B cell (primary cell): Measurements from ENCODE around the gene MAP3K12. TPM values are rescaled to one million over a fixed set of nuclear protein-coding genes. Genes with fewer than 3 reads are reported as not detected.

ENCODE experiments used
- ATAC-seq: fragments of 200-7000 bp; cut with Tn5 transposase; one replicate; pipeline ENCODE4 v1.10.0; 2021; ENCODE audit warnings: low read depth, mild to moderate bottlenecking, moderate number of reproducible peaks, moderate library complexity
- CTCF ChIA-PET: fragments of 350-600 bp; sonication (Branson Sonifier 250); formaldehyde crosslinking; loops from one replicate; lab custom pipeline; 2021; ENCODE audit warnings: antibody characterized with exemption, inconsistent platforms; lab: Charles Lee
- POLR2A ChIA-PET: fragments of 350-600 bp; sonication (Branson Sonifier 250); formaldehyde crosslinking; loops from one replicate; lab custom pipeline; 2021; ENCODE audit warnings: antibody characterized with exemption; lab: Charles Lee
- DNase-seq: peaks from one replicate; pipeline ENCODE4 v3.0.0; 2013
- H2AFZ ChIP-seq: 2 replicates; pipeline ENCODE4 v1.6.1; 2012; ENCODE audit warnings: mild to moderate bottlenecking, low read depth, low read length; ENCODE audit not compliant: insufficient read depth, poor library complexity, severe bottlenecking
- H3K27ac ChIP-seq, 2 donors: 1 replicate in 1 of 2; 2 replicates in 1 of 2; pipeline ENCODE4 v1.5.1; 2012 to 2013; ENCODE audit warnings: low read length in 2 of 2, mild to moderate bottlenecking in 2 of 2, moderate library complexity in 1 of 2
- H3K27me3 ChIP-seq, 4 experiments: fragments of 200-600 bp in 1 of 4; sonication (generic) in 1 of 4; replicated peaks in 1 of 4; 1 replicate in 2 of 4; 2 replicates in 2 of 4; pipeline versions ENCODE4 v1.6.1 to v1.7.0; 2013 to 2016; ENCODE audit warnings: low read length in 3 of 4, mild to moderate bottlenecking in 2 of 4, mixed read lengths in 1 of 4, moderate library complexity in 1 of 4; ENCODE audit not compliant: insufficient read depth in 4 of 4, control insufficient read depth in 3 of 4; ENCODE audit errors: control extremely low read depth in 1 of 4
- H3K36me3 ChIP-seq, 2 experiments: replicated peaks in 1 of 2; 1 replicate in 1 of 2; 2 replicates in 1 of 2; pipeline versions ENCODE4 v1.6.1 to v1.7.1; 2013; ENCODE audit warnings: low read length in 1 of 2; ENCODE audit not compliant: insufficient read depth in 2 of 2, control insufficient read depth in 1 of 2; ENCODE audit errors: control extremely low read depth in 1 of 2, extremely low read depth in 1 of 2
- H3K4me1 ChIP-seq, 2 donors: fragments of 200-600 bp in 1 of 2; sonication (generic) in 1 of 2; 1 replicate in 1 of 2; 2 replicates in 1 of 2; pipeline versions ENCODE4 v1.5.1 to v1.6.1; 2013 to 2017; ENCODE audit warnings: low read length in 2 of 2; ENCODE audit not compliant: control insufficient read depth in 2 of 2, insufficient read depth in 2 of 2
- H3K4me2 ChIP-seq: replicated peaks from 2 replicates; pipeline ENCODE3; 2012; ENCODE audit warnings: mild to moderate bottlenecking, low read depth, low read length; ENCODE audit not compliant: poor library complexity, severe bottlenecking
- H3K4me3 ChIP-seq, 5 experiments: fragments of 200-600 bp in 1 of 5; sonication (generic) in 1 of 5; 1 replicate in 3 of 5; 2 replicates in 2 of 5; pipeline versions ENCODE4 v1.5.1 to v1.7.0; 2011 to 2016; ENCODE audit warnings: low read length in 4 of 5, mild to moderate bottlenecking in 4 of 5, low read depth in 2 of 5, control low read depth in 1 of 5, moderate library complexity in 1 of 5; ENCODE audit not compliant: insufficient read depth in 1 of 5; ENCODE audit errors: control extremely low read depth in 1 of 5, extremely low read depth in 1 of 5
- H3K79me2 ChIP-seq: fragments of 200-600 bp; sonication (generic); one replicate; pipeline ENCODE4 v1.6.0; 2016; ENCODE audit warnings: low read length; ENCODE audit not compliant: control insufficient read depth, insufficient read depth
- H3K9ac ChIP-seq: fragments of 200-600 bp; sonication (generic); 2 replicates; pipeline ENCODE4 v1.6.1; 2017; ENCODE audit warnings: mild to moderate bottlenecking, low read length, moderate library complexity
- H3K9me3 ChIP-seq, 3 donors: one replicate each; pipeline versions ENCODE4 v1.6.1 to v1.7.1; 2013; ENCODE audit warnings: low read length in 2 of 3; ENCODE audit not compliant: control insufficient read depth in 2 of 3, insufficient read depth in 1 of 3; ENCODE audit errors: control extremely low read depth in 1 of 3
- H4K20me1 ChIP-seq: 2 replicates; pipeline ENCODE4 v1.6.0; 2012; ENCODE audit warnings: mild to moderate bottlenecking, low read length; ENCODE audit not compliant: insufficient read depth, control insufficient read depth, poor library complexity, severe bottlenecking
- H3K27ac Mint-ChIP-seq: one replicate; pipeline ENCODE4 v1.8.0; 2021; ENCODE audit warnings: mixed read lengths
- H3K27me3 Mint-ChIP-seq: one replicate; pipeline ENCODE4 v1.8.0; 2021; ENCODE audit warnings: mixed read lengths
- H3K4me1 Mint-ChIP-seq: one replicate; pipeline ENCODE4 v1.8.0; 2021; ENCODE audit warnings: mixed read lengths
- H3K4me3 Mint-ChIP-seq: one replicate; pipeline ENCODE4 v1.8.0; 2021; ENCODE audit warnings: mixed read lengths
- H3K9me3 Mint-ChIP-seq: one replicate; pipeline ENCODE4 v1.8.0; 2022; ENCODE audit warnings: mixed read lengths; ENCODE audit not compliant: insufficient read depth
- EZH2 ChIP-seq: IDR thresholded peaks from 2 replicates; pipeline ENCODE4 v1.6.1; 2012; ENCODE audit warnings: borderline replicate concordance, low read depth, mild to moderate bottlenecking, moderate library complexity, low read length; ENCODE audit not compliant: insufficient read depth, poor library complexity, severe bottlenecking
- WGBS: methylation state at CpG from one replicate; pipeline ENCODE4 v1.1.5; 2013; ENCODE audit warnings: missing lambda C conversion rate; ENCODE audit not compliant: insufficient coverage; 5-methylcytosine and 5-hydroxymethylcytosine counted together
- intact Hi-C: fragments of 100-400 bp; cut with micrococcal nuclease; formaldehyde crosslinking; loops from one replicate; pipeline ENCODE4 v1.10.0; 2022
- polyA plus RNA-seq: library from polyadenylated mRNA; depleted of rRNA; stranded (reverse); fragments of >200 nt; gene quantifications from 2 replicates; pipeline ENCODE4 v1.2.3, GENCODE V29; 2012
- total RNA-seq, 2 donors: library from RNA; stranded (reverse); fragments of 120-200 nt in 1 of 2; gene quantifications; 1 replicate in 1 of 2; 2 replicates in 1 of 2; pipeline versions ENCODE4 v1.2.3 to v1.2.4, GENCODE V29; 2013 to 2022
- TF ChIP-seq, protein P1 (sequence below): fragments of 200-600 bp; IDR thresholded peaks from one replicate; pipeline ENCODE4 v1.8.0; 2022; ENCODE audit warnings: antibody characterized with exemption, mild to moderate bottlenecking

The MAP3K12 gene
- total and polyA plus RNA-seq, 2 donors (not counting 1 experiment from before 2014, with no cell fraction given): 15.0 to 17.0 TPM

DNA sequence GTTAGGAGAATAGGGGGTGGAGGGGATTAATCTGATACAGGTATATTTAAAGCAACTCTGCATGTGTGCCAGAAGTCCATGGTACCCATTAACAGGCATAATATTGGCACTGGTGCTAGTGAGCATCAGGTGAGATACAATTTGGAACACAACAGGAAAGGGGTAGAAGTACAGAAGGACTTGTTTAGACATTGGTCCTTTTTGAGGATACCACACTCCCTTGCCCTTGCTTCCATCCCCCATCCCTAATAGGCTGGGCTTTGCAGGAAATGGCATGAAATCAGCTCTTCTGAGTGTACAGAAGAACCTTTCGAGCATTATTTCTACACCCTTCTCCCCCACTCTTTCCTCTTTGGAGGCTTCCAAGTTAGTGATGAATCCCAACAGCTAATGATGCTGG, 31.0 kb downstream of the MAP3K12 start:
- H3K9me3 ChIP-seq: no peaks in the 10 kb centered on the region
- no peak overlapping the region for H3K27ac ChIP-seq
- H3K79me2 ChIP-seq: peaks cover 73% of the 10 kb centered on the region
- ATAC-seq (no peak), DNase-seq (no peak)
- POLR2A ChIA-PET: interaction anchor here (0.6 to 0.7 kb wide), 3 partner anchors 20 to 202 kb away, joined by 3 read pairs; no protein-coding TSS in a partner anchor
- H3K4me3 Mint-ChIP-seq: no peak overlapping the region
- no peak overlapping the region for H3K4me2 ChIP-seq
- H3K4me1 Mint-ChIP-seq: peaks cover 4% of the 10 kb centered on the region
- no peak overlapping the region for H3K27ac Mint-ChIP-seq
- H2AFZ ChIP-seq: no peak overlapping the region
- H3K27me3 ChIP-seq: no peaks in the 10 kb centered on the region
- CTCF ChIA-PET: interaction anchor here (0.6 to 1.1 kb wide), 2 partner anchors 10 to 115 kb away, joined by 3 to 4 read pairs; no protein-coding TSS in a partner anchor
- WGBS: no CpG with 5 or more reads among the region's 1 CpG
- H3K27me3 Mint-ChIP-seq: no peaks in the 10 kb centered on the region
- intact Hi-C loops: no loop called here
- H3K4me3 ChIP-seq: no peak overlapping the region
- H4K20me1 ChIP-seq: peaks cover 87% of the 10 kb centered on the region
- TF ChIP-seq, protein P1, sequence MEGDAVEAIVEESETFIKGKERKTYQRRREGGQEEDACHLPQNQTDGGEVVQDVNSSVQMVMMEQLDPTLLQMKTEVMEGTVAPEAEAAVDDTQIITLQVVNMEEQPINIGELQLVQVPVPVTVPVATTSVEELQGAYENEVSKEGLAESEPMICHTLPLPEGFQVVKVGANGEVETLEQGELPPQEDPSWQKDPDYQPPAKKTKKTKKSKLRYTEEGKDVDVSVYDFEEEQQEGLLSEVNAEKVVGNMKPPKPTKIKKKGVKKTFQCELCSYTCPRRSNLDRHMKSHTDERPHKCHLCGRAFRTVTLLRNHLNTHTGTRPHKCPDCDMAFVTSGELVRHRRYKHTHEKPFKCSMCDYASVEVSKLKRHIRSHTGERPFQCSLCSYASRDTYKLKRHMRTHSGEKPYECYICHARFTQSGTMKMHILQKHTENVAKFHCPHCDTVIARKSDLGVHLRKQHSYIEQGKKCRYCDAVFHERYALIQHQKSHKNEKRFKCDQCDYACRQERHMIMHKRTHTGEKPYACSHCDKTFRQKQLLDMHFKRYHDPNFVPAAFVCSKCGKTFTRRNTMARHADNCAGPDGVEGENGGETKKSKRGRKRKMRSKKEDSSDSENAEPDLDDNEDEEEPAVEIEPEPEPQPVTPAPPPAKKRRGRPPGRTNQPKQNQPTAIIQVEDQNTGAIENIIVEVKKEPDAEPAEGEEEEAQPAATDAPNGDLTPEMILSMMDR: no peak
- TF ChIP-seq EZH2: no peak
- no peaks in the 10 kb centered on the region for H3K4me1 ChIP-seq
- peaks cover 22 to 96% of the 10 kb centered on the region in 2 experiments for H3K36me3 ChIP-seq
- H3K9me3 Mint-ChIP-seq: no peaks in the 10 kb centered on the region
- H3K9ac ChIP-seq: no peak overlapping the region

DNA sequence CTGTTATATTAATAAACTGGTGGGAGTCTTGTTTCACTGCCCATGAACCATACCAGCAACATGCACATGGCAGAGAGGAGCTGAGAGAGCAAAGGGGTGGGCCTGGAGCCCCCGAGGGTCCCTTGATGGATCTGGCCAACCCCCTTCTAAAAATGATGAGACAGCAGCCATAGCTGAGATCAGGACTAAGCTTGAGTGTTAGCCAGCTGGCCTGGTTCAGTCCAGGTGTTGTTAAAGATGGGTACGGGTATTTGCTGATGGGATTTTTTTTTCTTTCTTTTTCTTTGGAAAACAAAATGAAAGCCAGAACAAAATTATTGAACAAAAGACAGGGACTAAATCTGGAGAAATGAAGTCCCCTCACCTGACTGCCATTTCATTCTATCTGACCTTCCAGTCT, 31.4 kb downstream of the MAP3K12 start:
- peaks cover 74% of the 10 kb centered on the region for H3K79me2 ChIP-seq
- no peak overlapping the region for H3K4me2 ChIP-seq
- H3K4me1 Mint-ChIP-seq: peaks cover 4% of the 10 kb centered on the region
- H2AFZ ChIP-seq: no peak overlapping the region
- WGBS: 100% methylated on average over 1 of the region's 2 CpGs
- TF ChIP-seq, protein P1: no peak
- no peak for TF ChIP-seq EZH2
- ATAC-seq (no peak), DNase-seq (no peak)
- ChIA-PET CTCF (interaction anchor here (0.6 to 1.1 kb wide), 2 partner anchors 10 to 115 kb away, joined by 3 to 4 read pairs; no protein-coding TSS in a partner anchor), POLR2A (interaction anchor here (0.6 to 0.7 kb wide), 3 partner anchors 21 to 202 kb away, joined by 3 read pairs; no protein-coding TSS in a partner anchor)
- no peaks in the 10 kb centered on the region for H3K27me3 Mint-ChIP-seq
- H3K27me3 ChIP-seq: no peaks in the 10 kb centered on the region
- intact Hi-C loops: no loop called here
- no peak overlapping the region for H3K27ac ChIP-seq
- no peaks in the 10 kb centered on the region for H3K9me3 ChIP-seq
- no peaks in the 10 kb centered on the region for H3K9me3 Mint-ChIP-seq
- H3K4me3 ChIP-seq: no peak overlapping the region
- no peak overlapping the region for H3K4me3 Mint-ChIP-seq
- peaks cover 87% of the 10 kb centered on the region for H4K20me1 ChIP-seq
- H3K36me3 ChIP-seq: peaks cover 22 to 99% of the 10 kb centered on the region in 2 experiments
- no peaks in the 10 kb centered on the region for H3K4me1 ChIP-seq
- H3K9ac ChIP-seq: no peak overlapping the region
- H3K27ac Mint-ChIP-seq: no peak overlapping the region
